ENCODE results near the gene SLIT3.

Gene SLIT3

GRCh38 chr5:168734620-168735300 is 566.2 kb downstream of the SLIT3 start:
- H3K27me3 ChIP-seq (replicated peaks; ENCODE audit: control insufficient read depth, insufficient read depth, low read length), result no peaks in the 10 kb centered on the region
- no peaks in the 10 kb centered on the region for H3K36me3 ChIP-seq (ENCODE audit: control insufficient read depth, insufficient read depth, low read length)
- no peak for DNase-seq (ENCODE audit: extremely low read depth, insufficient read length)
- no peak overlapping the region for H3K4me3 ChIP-seq (replicated peaks; ENCODE audit: low read depth, low read length)
- TF ChIP-seq, protein P1, sequence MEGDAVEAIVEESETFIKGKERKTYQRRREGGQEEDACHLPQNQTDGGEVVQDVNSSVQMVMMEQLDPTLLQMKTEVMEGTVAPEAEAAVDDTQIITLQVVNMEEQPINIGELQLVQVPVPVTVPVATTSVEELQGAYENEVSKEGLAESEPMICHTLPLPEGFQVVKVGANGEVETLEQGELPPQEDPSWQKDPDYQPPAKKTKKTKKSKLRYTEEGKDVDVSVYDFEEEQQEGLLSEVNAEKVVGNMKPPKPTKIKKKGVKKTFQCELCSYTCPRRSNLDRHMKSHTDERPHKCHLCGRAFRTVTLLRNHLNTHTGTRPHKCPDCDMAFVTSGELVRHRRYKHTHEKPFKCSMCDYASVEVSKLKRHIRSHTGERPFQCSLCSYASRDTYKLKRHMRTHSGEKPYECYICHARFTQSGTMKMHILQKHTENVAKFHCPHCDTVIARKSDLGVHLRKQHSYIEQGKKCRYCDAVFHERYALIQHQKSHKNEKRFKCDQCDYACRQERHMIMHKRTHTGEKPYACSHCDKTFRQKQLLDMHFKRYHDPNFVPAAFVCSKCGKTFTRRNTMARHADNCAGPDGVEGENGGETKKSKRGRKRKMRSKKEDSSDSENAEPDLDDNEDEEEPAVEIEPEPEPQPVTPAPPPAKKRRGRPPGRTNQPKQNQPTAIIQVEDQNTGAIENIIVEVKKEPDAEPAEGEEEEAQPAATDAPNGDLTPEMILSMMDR (IDR thresholded peaks at IDR 0.05; ENCODE audit: insufficient read depth, low read length, poor library complexity, severe bottlenecking), result no peak

DNA sequence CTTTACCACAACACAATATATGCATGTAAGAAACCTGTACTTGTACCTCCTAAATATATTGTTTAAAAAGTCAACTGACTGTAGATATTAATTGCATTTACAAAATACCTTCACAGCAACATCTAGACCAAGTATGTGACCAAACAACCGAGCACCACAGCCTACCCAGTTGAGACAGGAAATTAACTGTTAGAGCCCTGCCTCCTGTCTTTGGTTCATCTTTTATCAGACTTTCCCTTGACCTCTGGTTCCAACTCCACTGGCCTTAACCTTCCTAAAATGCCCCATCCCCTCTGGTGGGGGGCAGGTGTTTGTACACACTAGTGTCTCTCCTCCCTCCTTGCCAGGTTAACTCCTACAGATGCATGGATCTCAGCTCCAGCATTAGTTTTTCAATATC is 566.8 kb downstream of the SLIT3 start:
- no peaks in the 10 kb centered on the region for H3K27me3 ChIP-seq (replicated peaks; ENCODE audit: control insufficient read depth, insufficient read depth, low read length)
- no peak overlapping the region for H3K4me3 ChIP-seq (replicated peaks; ENCODE audit: low read depth, low read length)
- DNase-seq (ENCODE audit: extremely low read depth, insufficient read length), result no peak
- TF ChIP-seq, protein P1 (IDR thresholded peaks at IDR 0.05; ENCODE audit: insufficient read depth, low read length, poor library complexity, severe bottlenecking), result no peak
- no peaks in the 10 kb centered on the region for H3K36me3 ChIP-seq (ENCODE audit: control insufficient read depth, insufficient read depth, low read length)

GRCh38 chr5:168728546-168729211 is 572.3 kb downstream of the SLIT3 start:
- no peaks in the 10 kb centered on the region for H3K36me3 ChIP-seq (ENCODE audit: control insufficient read depth, insufficient read depth, low read length)

DNA sequence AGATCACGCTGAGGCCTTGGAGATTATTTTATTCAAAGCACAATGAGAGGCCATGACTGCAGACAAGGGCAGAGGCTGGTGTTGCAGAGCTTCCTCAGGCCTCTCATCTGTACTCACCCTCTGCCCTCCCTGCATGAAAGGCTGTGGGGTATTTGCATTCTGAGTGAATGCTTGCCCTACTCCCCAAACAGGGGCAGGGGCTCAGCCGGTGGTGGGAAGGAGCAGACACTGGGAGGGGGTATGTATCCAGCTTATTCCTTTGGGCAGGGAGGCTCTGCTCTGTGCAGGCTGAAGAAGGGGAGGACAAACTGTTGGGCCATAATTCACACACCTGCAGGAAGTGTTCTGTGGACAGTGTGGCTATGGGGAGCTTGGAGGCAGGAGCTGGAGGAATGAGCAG is 573.4 kb downstream of the SLIT3 start:
- Histone ChIP-seq H3K36me3 (ENCODE audit: control insufficient read depth, insufficient read depth, low read length) (no peaks in the 10 kb centered on the region), H3K4me3 (replicated peaks; ENCODE audit: low read depth, low read length) (no peak overlapping the region), H3K27me3 (replicated peaks; ENCODE audit: control insufficient read depth, insufficient read depth, low read length) (no peaks in the 10 kb centered on the region; the same call in 1 of the 2 replicates)
- TF ChIP-seq, protein P1 (IDR thresholded peaks at IDR 0.05; ENCODE audit: insufficient read depth, low read length, poor library complexity, severe bottlenecking), result no peak
- DNase-seq (ENCODE audit: extremely low read depth, insufficient read length), result no peak

More at GRCh38 chr5:168728546-168729211, 572.3 kb downstream of the SLIT3 start:
- no peaks in the 10 kb centered on the region; the same call in 1 of the 2 replicates for H3K27me3 ChIP-seq (replicated peaks; ENCODE audit: control insufficient read depth, insufficient read depth, low read length)
- DNase-seq (ENCODE audit: extremely low read depth, insufficient read length), result no peak
- no peak overlapping the region for H3K4me3 ChIP-seq (replicated peaks; ENCODE audit: low read depth, low read length)
- TF ChIP-seq, protein P1 (IDR thresholded peaks at IDR 0.05; ENCODE audit: insufficient read depth, low read length, poor library complexity, severe bottlenecking), result no peak

DNA sequence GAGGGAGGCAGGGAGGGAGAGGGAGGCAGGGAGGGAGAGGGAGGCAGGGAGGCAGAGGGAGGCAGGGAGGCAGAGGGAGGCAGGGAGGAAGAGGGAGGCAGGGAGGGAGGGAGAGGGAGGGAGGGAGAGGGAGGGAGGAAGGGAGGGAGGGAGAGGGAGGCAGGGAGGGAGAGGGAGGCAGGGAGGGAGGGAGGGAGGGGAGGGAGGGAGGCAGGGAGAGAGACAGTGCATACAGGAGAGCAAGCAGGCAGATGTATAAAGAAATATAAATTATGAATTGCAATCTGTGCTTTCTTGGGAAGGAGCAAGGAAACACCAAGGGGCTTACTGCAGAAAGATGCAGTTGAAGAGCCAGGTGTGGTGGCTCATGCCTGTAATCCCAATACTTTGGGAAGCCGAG is 574.6 kb downstream of the SLIT3 start:
- no peaks in the 10 kb centered on the region; the same call in 1 of the 2 replicates for H3K27me3 ChIP-seq (replicated peaks; ENCODE audit: control insufficient read depth, insufficient read depth, low read length)
- no peak overlapping the region for H3K4me3 ChIP-seq (replicated peaks; ENCODE audit: low read depth, low read length)
- no peak for DNase-seq (ENCODE audit: extremely low read depth, insufficient read length)
- no peaks in the 10 kb centered on the region for H3K36me3 ChIP-seq (ENCODE audit: control insufficient read depth, insufficient read depth, low read length)
- TF ChIP-seq, protein P1 (IDR thresholded peaks at IDR 0.05; ENCODE audit: insufficient read depth, low read length, poor library complexity, severe bottlenecking), result no peak

Measured in GM06990 (cell line).